H1 (cell line): ENCODE data around the gene NAA20. TPM values are rescaled to one million over a fixed set of nuclear protein-coding genes. Genes with fewer than 3 reads are reported as not detected.

ENCODE experiments used
- CTCF ChIA-PET: fragments of 300-600 bp; sonication (Branson Sonifier 250); formaldehyde crosslinking; loops from one replicate; lab custom pipeline; 2021; ENCODE audit not compliant: partially characterized antibody; lab: Charles Lee
- POLR2A ChIA-PET: fragments of 300-600 bp; sonication (Branson Sonifier 250); formaldehyde crosslinking; loops from one replicate; lab custom pipeline; 2021; ENCODE audit warnings: inconsistent platforms; ENCODE audit not compliant: partially characterized antibody; lab: Charles Lee
- DNase-seq, 2 experiments: peaks; one replicate each; pipeline versions ENCODE4 v3.0.0 to v3.0.0-alpha.2; 2010 to 2022; ENCODE audit warnings: low spot score in 2 of 2, low read depth in 1 of 2, mixed read lengths in 1 of 2
- FAIRE-seq: peaks from 2 replicates; lab custom pipeline; 2011; peaks lifted over from hg19 to GRCh38; lab: Jason Lieb, UNC
- H2AFZ ChIP-seq: 2 replicates; pipeline ENCODE4 v1.8.1; 2012; ENCODE audit warnings: low read length, inconsistent platforms
- H2AK5ac ChIP-seq: 2 replicates; pipeline ENCODE4 v1.6.1; 2013; ENCODE audit warnings: low read depth, low read length
- H2BK120ac ChIP-seq: replicated peaks from 2 replicates; pipeline ENCODE3; 2013; ENCODE audit warnings: low read depth, low read length, inconsistent platforms
- H2BK12ac ChIP-seq: 2 replicates; pipeline ENCODE4 v1.6.1; 2013; ENCODE audit warnings: low read depth, low read length
- H2BK15ac ChIP-seq: 2 replicates; pipeline ENCODE4 v1.6.1; 2013; ENCODE audit warnings: low read length
- H2BK20ac ChIP-seq: 2 replicates; pipeline ENCODE4 v1.6.1; 2013; ENCODE audit warnings: low read length
- H2BK5ac ChIP-seq: 2 replicates; pipeline ENCODE4 v1.6.1; 2013; ENCODE audit warnings: low read depth, low read length
- H3K14ac ChIP-seq: 2 replicates; pipeline ENCODE4 v1.6.1; 2013; ENCODE audit warnings: inconsistent platforms; ENCODE audit not compliant: insufficient read length
- H3K18ac ChIP-seq: 2 replicates; pipeline ENCODE4 v1.6.1; 2013; ENCODE audit warnings: low read length; ENCODE audit errors: extremely low read depth
- H3K23ac ChIP-seq: 2 replicates; pipeline ENCODE4 v1.6.1; 2013; ENCODE audit warnings: inconsistent platforms; ENCODE audit not compliant: insufficient read length
- H3K23me2 ChIP-seq: 2 replicates; pipeline ENCODE4 v1.6.1; 2013; ENCODE audit warnings: low read depth, low read length
- H3K27ac ChIP-seq: 2 replicates; pipeline ENCODE4 v1.6.1; 2011; ENCODE audit warnings: low read depth, low read length, inconsistent platforms
- H3K27me3 ChIP-seq, 4 experiments: replicated peaks in 1 of 4; 1 replicate in 1 of 4; 2 replicates in 3 of 4; pipeline versions ENCODE4 v1.6.1 to v1.8.1; 2011 to 2013; ENCODE audit warnings: low read length in 3 of 4, mild to moderate bottlenecking in 3 of 4, inconsistent platforms in 2 of 4, mixed read lengths in 2 of 4, moderate library complexity in 1 of 4; ENCODE audit not compliant: control insufficient read depth in 3 of 4, insufficient read depth in 3 of 4; ENCODE audit errors: extremely low read depth in 1 of 4
- H3K36me3 ChIP-seq, 4 experiments: 2 replicates each; pipeline versions ENCODE4 v1.6.1 to v1.8.1; 2011 to 2013; ENCODE audit warnings: mild to moderate bottlenecking in 4 of 4, low read length in 3 of 4, moderate library complexity in 2 of 4, control low read depth in 1 of 4, inconsistent platforms in 1 of 4; ENCODE audit not compliant: insufficient read depth in 4 of 4, control insufficient read depth in 2 of 4
- H3K4ac ChIP-seq: replicated peaks from 2 replicates; pipeline ENCODE3; 2013; ENCODE audit warnings: low read length, low read depth, mixed read lengths, inconsistent platforms; ENCODE audit not compliant: insufficient read length
- H3K4me1 ChIP-seq, 4 experiments: replicated peaks in 1 of 4; 1 replicate in 1 of 4; 2 replicates in 3 of 4; pipeline versions ENCODE4 v1.6.1 to v1.8.1; 2011 to 2013; ENCODE audit warnings: low read length in 3 of 4, inconsistent platforms in 2 of 4, mixed read lengths in 1 of 4; ENCODE audit not compliant: insufficient read depth in 4 of 4, control insufficient read depth in 3 of 4
- H3K4me2 ChIP-seq, 2 experiments: 2 replicates each; pipeline versions ENCODE4 v1.6.1 to v1.8.1; 2011 to 2013; ENCODE audit warnings: low read depth in 2 of 2, low read length in 2 of 2, control low read depth in 1 of 2, inconsistent platforms in 1 of 2, mild to moderate bottlenecking in 1 of 2; ENCODE audit not compliant: insufficient read depth in 1 of 2
- H3K4me3 ChIP-seq, 4 experiments: fragments of 200-600, 300-600 bp in 1 of 4; sonication (generic), shearing (Covaris generic), sonication (Bioruptor Twin) in 1 of 4; 2 replicates each; pipeline versions ENCODE4 v1.5.1 to v1.8.1; 2011 to 2016; ENCODE audit warnings: low read length in 4 of 4, low read depth in 3 of 4, control low read depth in 2 of 4, inconsistent platforms in 2 of 4, mild to moderate bottlenecking in 2 of 4, mixed read lengths in 1 of 4, moderate library complexity in 1 of 4; ENCODE audit not compliant: insufficient read depth in 2 of 4; ENCODE audit errors: extremely low read depth in 1 of 4
- H3K56ac ChIP-seq: replicated peaks from 2 replicates; pipeline ENCODE3; 2013; ENCODE audit warnings: low read depth, mild to moderate bottlenecking, mixed read lengths, low read length, inconsistent platforms; ENCODE audit not compliant: insufficient read length
- H3K79me1 ChIP-seq: 2 replicates; pipeline ENCODE4 v1.6.1; 2013; ENCODE audit warnings: low read depth, low read length, control low read depth
- H3K79me2 ChIP-seq, 2 experiments: 2 replicates each; pipeline versions ENCODE4 v1.6.1 to v1.8.1; 2012 to 2013; ENCODE audit warnings: low read length in 2 of 2, mild to moderate bottlenecking in 2 of 2, inconsistent platforms in 1 of 2; ENCODE audit not compliant: insufficient read depth in 2 of 2, control insufficient read depth in 1 of 2
- H3K9ac ChIP-seq, 4 experiments: replicated peaks in 1 of 4; 1 replicate in 1 of 4; 2 replicates in 3 of 4; pipeline versions ENCODE4 v1.6.1 to v1.8.1; 2011 to 2013; ENCODE audit warnings: low read depth in 3 of 4, low read length in 3 of 4, control low read depth in 2 of 4, mild to moderate bottlenecking in 2 of 4, moderate library complexity in 2 of 4, inconsistent platforms in 1 of 4; ENCODE audit errors: extremely low read depth in 1 of 4
- H3K9me3 ChIP-seq, 2 experiments: 2 replicates each; pipeline versions ENCODE4 v1.6.1 to v1.8.1; 2012 to 2013; ENCODE audit warnings: mild to moderate bottlenecking in 2 of 2, moderate library complexity in 2 of 2, control low read depth in 1 of 2, inconsistent platforms in 1 of 2, low read depth in 1 of 2, low read length in 1 of 2, mixed read lengths in 1 of 2; ENCODE audit not compliant: insufficient read depth in 2 of 2
- H4K20me1 ChIP-seq, 2 experiments: replicated peaks in 1 of 2; 2 replicates each; pipeline versions ENCODE3 to v1.8.1; 2011 to 2013; ENCODE audit warnings: inconsistent platforms in 2 of 2, low read length in 2 of 2, mild to moderate bottlenecking in 1 of 2; ENCODE audit not compliant: insufficient read depth in 2 of 2, control insufficient read depth in 1 of 2
- H4K5ac ChIP-seq: 2 replicates; pipeline ENCODE4 v1.6.1; 2013; ENCODE audit warnings: low read length, low read depth, mixed read lengths, inconsistent platforms; ENCODE audit not compliant: insufficient read length
- H4K8ac ChIP-seq: 2 replicates; pipeline ENCODE4 v1.8.0; 2013; ENCODE audit warnings: mild to moderate bottlenecking, moderate library complexity, low read length, inconsistent platforms; ENCODE audit not compliant: insufficient read depth; ENCODE audit errors: extremely low read depth
- H4K91ac ChIP-seq: replicated peaks from 2 replicates; pipeline ENCODE3; 2013; ENCODE audit warnings: low read length, mixed read lengths, inconsistent platforms; ENCODE audit not compliant: insufficient read length
- BCL11A ChIP-seq, 2 experiments: IDR thresholded peaks; one replicate each; pipeline ENCODE4 v1.6.1; 2011; ENCODE audit warnings: low read depth in 2 of 2, low read length in 2 of 2, mild to moderate bottlenecking in 2 of 2
- BRCA1 ChIP-seq: IDR thresholded peaks from 2 replicates; pipeline ENCODE4 v1.6.1; 2012; ENCODE audit warnings: low read depth, low read length, improper control_type of control experiment
- CEBPB ChIP-seq: IDR thresholded peaks from 2 replicates; pipeline ENCODE4 v1.6.1; 2012; ENCODE audit warnings: low read depth, low read length
- EP300 ChIP-seq, 2 experiments: IDR thresholded peaks; 1 replicate in 1 of 2; 2 replicates in 1 of 2; pipeline ENCODE4 v1.6.1; 2011 to 2012; ENCODE audit warnings: low read depth in 2 of 2, low read length in 2 of 2, mild to moderate bottlenecking in 2 of 2, borderline replicate concordance in 1 of 2, inconsistent platforms in 1 of 2, moderate library complexity in 1 of 2
- EZH2 ChIP-seq: fragments of 200-600 bp; sonication (generic); IDR thresholded peaks from 2 replicates; pipeline ENCODE4 v1.7.1; 2012; ENCODE audit warnings: low read depth, mild to moderate bottlenecking, moderate library complexity, low read length, inconsistent platforms; ENCODE audit not compliant: severe bottlenecking
- GABPA ChIP-seq: IDR thresholded peaks from 2 replicates; pipeline ENCODE4 v1.6.1; 2011; ENCODE audit warnings: mild to moderate bottlenecking, low read length, moderate library complexity, borderline replicate concordance; ENCODE audit not compliant: insufficient read depth
- GTF2F1 ChIP-seq: IDR thresholded peaks from 2 replicates; pipeline ENCODE4 v1.6.1; 2012; ENCODE audit warnings: low read depth, low read length, improper control_type of control experiment, borderline replicate concordance
- JUND ChIP-seq: IDR thresholded peaks from 2 replicates; pipeline ENCODE4 v1.6.1; 2011; ENCODE audit warnings: mild to moderate bottlenecking, improper control_type of control experiment, low read length
- RBBP5 ChIP-seq: IDR thresholded peaks from 2 replicates; pipeline ENCODE4 v1.7.1; 2012; ENCODE audit warnings: low read depth, mild to moderate bottlenecking, inconsistent platforms, low read length, moderate library complexity, borderline replicate concordance
- SAP30 ChIP-seq: fragments of 300-600 bp; sonication (generic); IDR thresholded peaks from 2 replicates; pipeline ENCODE4 v1.7.1; 2012; ENCODE audit warnings: low read length, moderate library complexity, mild to moderate bottlenecking, inconsistent platforms; ENCODE audit not compliant: insufficient read depth, insufficient replicate concordance
- SRF ChIP-seq: IDR thresholded peaks from 2 replicates; pipeline ENCODE4 v1.6.1; 2011; ENCODE audit warnings: mild to moderate bottlenecking, low read depth, low read length, moderate library complexity
- SUZ12 ChIP-seq: fragments of 200-600 bp; sonication (generic); IDR thresholded peaks from 2 replicates; pipeline ENCODE4 v1.6.1; 2012; ENCODE audit warnings: mild to moderate bottlenecking, inconsistent platforms, low read length, moderate library complexity, mixed read lengths
- TAF1 ChIP-seq: IDR thresholded peaks from 2 replicates; pipeline ENCODE4 v1.6.1; 2011; ENCODE audit warnings: mild to moderate bottlenecking, low read depth, low read length
- WGBS, 2 experiments: shearing (Covaris generic) in 1 of 2; methylation state at CpG; one replicate each; pipeline versions ENCODE4 v1.1.6 to v1.1.7; 2013 to 2015; ENCODE audit warnings: low lambda C conversion rate in 2 of 2, mixed read lengths in 2 of 2, inconsistent platforms in 1 of 2, low coverage in 1 of 2, missing lambda C conversion rate in 1 of 2; ENCODE audit not compliant: insufficient replicate concordance in 2 of 2, insufficient coverage in 1 of 2, insufficient read length in 1 of 2; ENCODE audit errors: extremely low coverage in 1 of 2, missing lambda C conversion rate in 1 of 2; 5-methylcytosine and 5-hydroxymethylcytosine counted together
- polyA plus RNA-seq, 7 experiments: library from polyadenylated mRNA; depleted of rRNA in 3 of 7; stranded (reverse) in 5 of 7; unstranded in 2 of 7; fragments of >200 nt in 5 of 7; fragments of 200-250 nt in 2 of 7; gene quantifications; 1 replicate in 5 of 7; 2 replicates in 1 of 7; 4 replicates in 1 of 7; pipeline versions ENCODE4 v1.2.1 to v1.2.3, GENCODE V29; 2011 to 2013; ENCODE audit warnings: missing spikeins in 2 of 7, mixed read lengths in 2 of 7
- total RNA-seq: library from RNA; stranded (reverse); fragmentation: NEBNext Ultra II Directional; extraction: Animal tissue kit (Norgen Biotek cat#: 25700); gene quantifications from 2 replicates; pipeline ENCODE4 v1.2.1, GENCODE V29; 2021

Gene NAA20
- total and polyA plus RNA-seq, 2 of the 8 experiments (the other 6 are each of a cell fraction or from before 2014, with no cell fraction given) = 21.9 to 41.1 TPM

DNA sequence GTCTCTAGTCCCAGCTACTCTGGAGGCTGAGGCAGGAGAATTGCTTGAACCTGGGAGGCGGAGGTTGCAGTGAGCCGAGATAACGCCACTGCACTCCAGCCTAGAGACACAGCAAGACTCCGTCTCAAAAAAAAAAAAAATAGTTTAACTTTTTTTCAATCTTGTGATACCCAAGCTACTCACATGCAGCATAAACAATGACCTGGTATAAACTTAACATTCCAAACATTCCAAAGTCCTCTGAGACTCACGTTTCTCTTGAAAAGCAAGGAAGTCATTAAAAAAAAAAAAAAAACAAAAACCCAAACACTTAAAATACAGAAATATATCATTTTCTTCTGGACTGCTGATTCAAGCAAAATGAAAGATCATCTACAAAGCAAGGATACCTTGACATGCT, 20.8 kb downstream of the NAA20 start:
- Histone ChIP-seq H4K91ac (no peak overlapping the region), H3K18ac (no peak overlapping the region), H3K23ac (no peak overlapping the region), H3K56ac (no peak overlapping the region), H2AK5ac (no peak overlapping the region), H4K8ac (no peak overlapping the region), H3K9ac (no peak overlapping the region), H2BK5ac (no peak overlapping the region), H2AFZ (no peak overlapping the region), H2BK12ac (no peak overlapping the region; the same call in 1 of the 2 replicates), H4K20me1 (peaks cover 0 to 3% of the 10 kb centered on the region in 2 experiments), H2BK20ac (no peak overlapping the region), H3K4ac (no peak overlapping the region), H2BK15ac (no peak overlapping the region), H3K23me2 (no peaks in the 10 kb centered on the region), H3K27me3 (no peaks in the 10 kb centered on the region), H3K36me3 (peaks cover 21 to 89% (median 63%) of the 10 kb centered on the region in 4 experiments), H3K9me3 (no peaks in the 10 kb centered on the region), H2BK120ac (no peak overlapping the region), H3K79me1 (no peaks in the 10 kb centered on the region), H4K5ac (no peak overlapping the region), H3K79me2 (no peaks in the 10 kb centered on the region), H3K4me2 (no peak overlapping the region), H3K27ac (no peak overlapping the region), H3K4me1 (peaks cover 0 to 2% (median 0%) of the 10 kb centered on the region in 4 experiments; a peak in 1 of 7 replicates), H3K14ac (no peak overlapping the region), H3K4me3 (0 out of 8 replicates have a peak overlapping the region, but pooled peaks of 1 of the 4 experiments have one; percentile 7)
- 70% methylated on average over 5 of the region's 5 CpGs; no CpG with 5 or more reads in 1 of the 2 experiments for WGBS, 2 experiments
- no peak for TF ChIP-seq TAF1
- TF ChIP-seq BRCA1 = no peak
- TF ChIP-seq JUND = no peak
- TF ChIP-seq GABPA = no peak
- no peak for TF ChIP-seq CEBPB
- no peak for TF ChIP-seq EP300 (IDR thresholded peaks at IDR 0.05; ENCODE audit: borderline replicate concordance in 1 of 2, low read depth in 2 of 2, low read length in 2 of 2)
- TF ChIP-seq RBBP5 = no peak
- TF ChIP-seq SAP30 = no peak
- TF ChIP-seq GTF2F1 = no peak
- TF ChIP-seq SUZ12 = no peak
- no peak for TF ChIP-seq EZH2
- no peak for TF ChIP-seq BCL11A (IDR thresholded peaks at IDR 0.05; ENCODE audit: low read depth in 2 of 2, low read length in 2 of 2)
- no peak for TF ChIP-seq SRF
- ChIA-PET CTCF (interaction anchor here (0.6 kb wide), 1 partner anchor 33 kb away, joined by 3 read pairs; no protein-coding TSS in a partner anchor), POLR2A (interaction anchor here (0.6 to 2.7 kb wide), 5 partner anchors 11 to 1495 kb away, joined by 3 to 9 read pairs (median 4); partner anchors contain the start of genes CFAP61 and CRNKL1)
- FAIRE-seq (no peak), DNase-seq (no peak)
